Measurements from ENCODE around the gene MAPK8IP2.

- TF ChIP-seq CTCF (IDR thresholded peaks at IDR 0.05; ENCODE audit: borderline replicate concordance, extremely low read depth, low read length, poor library complexity, severe bottlenecking): no peak
- no peak for TF ChIP-seq EZH2 (IDR thresholded peaks at IDR 0.05; ENCODE audit: borderline replicate concordance, low read depth, low read length, severe bottlenecking)
Observed at GRCh38 chr22:50613291-50613981, 12.8 kb downstream of the MAPK8IP2 start.

Measured in DND-41 (cell line).